Liver (tissue), 9 donors: ENCODE measurements around the gene ARRDC3. TPM values are rescaled to one million over a fixed set of nuclear protein-coding genes. Genes with fewer than 3 reads are reported as not detected.
A peak's percentile ranks its signal among the peaks of the same experiment; 100 is the strongest.

Experiments used
- DNase-seq: peaks from one replicate; pipeline ENCODE4 v3.0.0-alpha.2; 2017; ENCODE audit warnings: low spot score
- H3K27ac ChIP-seq, 2 donors: one replicate each; pipeline ENCODE4 v1.7.0; 2013; ENCODE audit warnings: inconsistent platforms in 2 of 2, low read length in 2 of 2, control low read depth in 1 of 2, low read depth in 1 of 2, mild to moderate bottlenecking in 1 of 2
- H3K27me3 ChIP-seq, 4 donors: one replicate each; pipeline versions ENCODE4 v1.6.1 to v1.7.0; 2013; ENCODE audit warnings: low read length in 3 of 4, inconsistent platforms in 1 of 4, mild to moderate bottlenecking in 1 of 4, moderate library complexity in 1 of 4; ENCODE audit not compliant: control insufficient read depth in 4 of 4, insufficient read depth in 4 of 4
- H3K36me3 ChIP-seq, 4 donors: one replicate each; pipeline versions ENCODE4 v1.6.1 to v1.7.0; 2013; ENCODE audit warnings: low read length in 3 of 4, mild to moderate bottlenecking in 3 of 4, low read depth in 1 of 4, moderate library complexity in 1 of 4; ENCODE audit not compliant: control insufficient read depth in 4 of 4, insufficient read depth in 3 of 4
- H3K4me1 ChIP-seq, 4 donors: one replicate each; pipeline versions ENCODE4 v1.6.1 to v1.7.0; 2013; ENCODE audit warnings: low read length in 3 of 4, mild to moderate bottlenecking in 3 of 4, moderate library complexity in 1 of 4; ENCODE audit not compliant: control insufficient read depth in 4 of 4, insufficient read depth in 4 of 4
- H3K4me3 ChIP-seq, 3 donors: one replicate each; pipeline versions ENCODE4 v1.6.1 to v1.7.0; 2013; ENCODE audit warnings: low read length in 3 of 3, control low read depth in 1 of 3, low read depth in 1 of 3, mild to moderate bottlenecking in 1 of 3
- H3K9ac ChIP-seq, 2 donors: one replicate each; pipeline ENCODE4 v1.7.0; 2013; ENCODE audit warnings: low read length in 2 of 2, mild to moderate bottlenecking in 2 of 2, moderate library complexity in 2 of 2, control low read depth in 1 of 2, low read depth in 1 of 2
- H3K9me3 ChIP-seq, 4 donors: one replicate each; pipeline versions ENCODE4 v1.6.1 to v1.7.0; 2013; ENCODE audit warnings: low read length in 3 of 4; ENCODE audit not compliant: control insufficient read depth in 4 of 4
- EGR1 ChIP-seq, 2 donors: IDR thresholded peaks; 2 replicates each; pipeline ENCODE4 v1.6.1; 2016 to 2018; ENCODE audit warnings: antibody characterized with exemption in 2 of 2, low read depth in 2 of 2
- FOXA1 ChIP-seq: IDR thresholded peaks from 2 replicates; pipeline ENCODE4 v1.6.1; 2016; ENCODE audit warnings: antibody characterized with exemption
- GABPA ChIP-seq, 2 donors: IDR thresholded peaks in 1 of 2; conservative IDR thresholded peaks in 1 of 2; 2 replicates each; pipeline ENCODE4 v1.6.1; 2016; ENCODE audit warnings: antibody characterized with exemption in 2 of 2, mild to moderate bottlenecking in 1 of 2, moderate library complexity in 1 of 2
- HNF4A ChIP-seq, 2 donors: conservative IDR thresholded peaks; 2 replicates each; pipeline ENCODE4 v1.6.1; 2016; ENCODE audit warnings: antibody characterized with exemption in 2 of 2, mild to moderate bottlenecking in 2 of 2
- HNF4G ChIP-seq: IDR thresholded peaks from 2 replicates; pipeline ENCODE4 v1.6.1; 2016; ENCODE audit warnings: antibody characterized with exemption
- JUND ChIP-seq, 2 donors: IDR thresholded peaks; 2 replicates each; pipeline ENCODE4 v1.6.1; 2016; ENCODE audit warnings: antibody characterized with exemption in 2 of 2
- NR2F2 ChIP-seq: IDR thresholded peaks from 2 replicates; pipeline ENCODE4 v1.6.1; 2016; ENCODE audit warnings: antibody characterized with exemption
- RXRA ChIP-seq, 2 donors: IDR thresholded peaks; 2 replicates each; pipeline ENCODE4 v1.6.1; 2017 to 2018; ENCODE audit warnings: antibody characterized with exemption in 2 of 2, mild to moderate bottlenecking in 1 of 2
- SP1 ChIP-seq: IDR thresholded peaks from 2 replicates; pipeline ENCODE4 v1.6.1; 2018; ENCODE audit warnings: antibody characterized with exemption, mild to moderate bottlenecking
- TAF1 ChIP-seq: conservative IDR thresholded peaks from 2 replicates; pipeline ENCODE4 v1.6.1; 2016; ENCODE audit warnings: antibody characterized with exemption, mild to moderate bottlenecking
- YY1 ChIP-seq: IDR thresholded peaks from 2 replicates; pipeline ENCODE4 v1.6.1; 2016; ENCODE audit warnings: antibody characterized with exemption, mild to moderate bottlenecking
- WGBS: extraction: QIAGEN DNeasy Blood & Tissue Kit; methylation state at CpG from one replicate; pipeline ENCODE4 v1.1.7; 2013; 5-methylcytosine and 5-hydroxymethylcytosine counted together
- polyA plus RNA-seq, 2 donors: library from polyadenylated mRNA; stranded (reverse) in 1 of 2; unstranded in 1 of 2; fragments of 200-250 nt in 1 of 2; fragments of >200 nt in 1 of 2; fragmentation: Nextera tagmentation in 1 of 2; extraction: Ambion mirVana in 1 of 2; gene quantifications; one replicate each; pipeline versions ENCODE4 v1.2.1 to v1.2.3, GENCODE V29; 2013 to 2015
- total RNA-seq, 2 donors: library from RNA; depleted of rRNA; stranded (reverse); fragments of >200 nt; gene quantifications; one replicate each; pipeline ENCODE4 v1.2.3, GENCODE V29; 2014
- TF ChIP-seq, protein P1 (sequence below): IDR thresholded peaks from 2 replicates; pipeline ENCODE4 v1.6.1; 2016; ENCODE audit warnings: antibody characterized with exemption
- TF ChIP-seq, protein P2 (sequence below): fragments of 150-350 bp; IDR thresholded peaks from 2 replicates; pipeline ENCODE4 v1.5.1; 2017; ENCODE audit warnings: improper control_type of control experiment, low read depth, low read length; ENCODE audit not compliant: missing input control
- TF ChIP-seq, protein P3 (sequence below): IDR thresholded peaks from 2 replicates; pipeline ENCODE4 v1.6.1; 2016; ENCODE audit warnings: antibody characterized with exemption, mild to moderate bottlenecking
- donor health status: healthy.
- donor health status: healthy.
- donor health status: healthy.
- donor health status: healthy.
- donor health status: healthy.

Gene ARRDC3
- total and polyA plus RNA-seq, 4 donors, result 8.8 to 70.4 (median 34.0) TPM

DNA sequence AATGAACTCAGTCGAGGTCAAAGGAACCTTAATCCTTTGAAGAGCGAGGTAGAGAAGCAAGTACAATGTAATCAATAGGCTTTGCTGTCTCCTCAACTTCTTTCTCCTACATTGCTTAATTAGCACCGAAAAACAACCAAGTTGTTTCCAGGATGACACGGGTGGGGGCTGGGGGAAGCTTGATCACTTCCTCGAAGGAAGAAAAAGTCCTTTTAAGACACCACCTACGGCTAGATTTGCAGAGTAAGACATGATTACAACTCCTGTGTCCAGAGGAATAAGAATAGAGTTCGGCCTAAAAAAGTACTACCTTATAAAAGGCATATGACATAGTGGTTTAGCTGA is 811 bp upstream of the ARRDC3 start:
- Histone ChIP-seq H3K4me1 (peaks cover 0 to 5% (median under 1%) of the 10 kb centered on the region in 4 donors), H3K9ac (peak overlapping the region; percentile 96 to 100), H3K4me3 (peak overlapping the region; percentile 72 to 82 (median 80)), H3K27me3 (no peaks in the 10 kb centered on the region), H3K36me3 (no peaks in the 10 kb centered on the region), H3K27ac (peak overlapping the region; percentile 99 to 100), H3K9me3 (no peaks in the 10 kb centered on the region)
- no peak for TF ChIP-seq HNF4G
- TF ChIP-seq YY1, result peak; percentile 48
- no peak for TF ChIP-seq TAF1
- peak in 1 of 2 donors; percentile 8 for TF ChIP-seq RXRA (IDR thresholded peaks at IDR 0.05)
- TF ChIP-seq FOXA1, result no peak
- no peak for TF ChIP-seq GABPA (IDR thresholded peaks at IDR 0.05 in 1 of 2, conservative IDR thresholded peaks at IDR 0.05 in 1 of 2)
- DNase-seq, result peak; percentile 51
- 1% methylated on average over 7 of the region's 7 CpGs for WGBS

DNA sequence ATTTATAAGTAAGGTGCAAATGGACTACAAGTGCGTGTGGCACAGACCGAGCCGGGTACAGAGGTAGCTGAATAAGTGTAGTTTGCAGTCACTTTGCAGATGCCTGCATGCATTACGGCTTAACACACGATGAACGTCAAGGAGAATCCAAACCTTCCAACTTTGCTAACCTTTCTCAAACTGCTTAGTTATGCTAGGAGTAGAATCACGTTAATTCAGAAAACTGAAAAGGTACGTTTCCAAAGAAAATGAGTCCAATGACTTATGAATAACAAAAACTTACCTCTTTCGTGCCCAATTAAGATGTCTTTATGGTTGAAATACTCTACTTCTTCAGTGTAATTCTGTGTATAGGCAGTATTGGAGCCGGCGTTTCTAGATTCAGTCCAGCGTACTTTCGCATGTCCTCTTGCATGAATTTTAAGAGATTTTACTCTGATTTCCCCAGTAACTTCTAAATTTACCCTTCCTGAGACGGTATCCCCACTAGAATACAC is 539 bp downstream of the ARRDC3 start:
- no peak for TF ChIP-seq FOXA1
- TF ChIP-seq, protein P1, sequence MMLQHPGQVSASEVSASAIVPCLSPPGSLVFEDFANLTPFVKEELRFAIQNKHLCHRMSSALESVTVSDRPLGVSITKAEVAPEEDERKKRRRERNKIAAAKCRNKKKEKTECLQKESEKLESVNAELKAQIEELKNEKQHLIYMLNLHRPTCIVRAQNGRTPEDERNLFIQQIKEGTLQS, result peak; percentile 12
- no peak for TF ChIP-seq SP1
- TF ChIP-seq JUND (IDR thresholded peaks at IDR 0.05), result no peak
- TF ChIP-seq GABPA (IDR thresholded peaks at IDR 0.05 in 1 of 2, conservative IDR thresholded peaks at IDR 0.05 in 1 of 2), result no peak
- TF ChIP-seq, protein P2, sequence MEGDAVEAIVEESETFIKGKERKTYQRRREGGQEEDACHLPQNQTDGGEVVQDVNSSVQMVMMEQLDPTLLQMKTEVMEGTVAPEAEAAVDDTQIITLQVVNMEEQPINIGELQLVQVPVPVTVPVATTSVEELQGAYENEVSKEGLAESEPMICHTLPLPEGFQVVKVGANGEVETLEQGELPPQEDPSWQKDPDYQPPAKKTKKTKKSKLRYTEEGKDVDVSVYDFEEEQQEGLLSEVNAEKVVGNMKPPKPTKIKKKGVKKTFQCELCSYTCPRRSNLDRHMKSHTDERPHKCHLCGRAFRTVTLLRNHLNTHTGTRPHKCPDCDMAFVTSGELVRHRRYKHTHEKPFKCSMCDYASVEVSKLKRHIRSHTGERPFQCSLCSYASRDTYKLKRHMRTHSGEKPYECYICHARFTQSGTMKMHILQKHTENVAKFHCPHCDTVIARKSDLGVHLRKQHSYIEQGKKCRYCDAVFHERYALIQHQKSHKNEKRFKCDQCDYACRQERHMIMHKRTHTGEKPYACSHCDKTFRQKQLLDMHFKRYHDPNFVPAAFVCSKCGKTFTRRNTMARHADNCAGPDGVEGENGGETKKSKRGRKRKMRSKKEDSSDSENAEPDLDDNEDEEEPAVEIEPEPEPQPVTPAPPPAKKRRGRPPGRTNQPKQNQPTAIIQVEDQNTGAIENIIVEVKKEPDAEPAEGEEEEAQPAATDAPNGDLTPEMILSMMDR, result no peak
- WGBS, result under 1% methylated on average over 14 of the region's 14 CpGs
- peak; percentile 54 for DNase-seq

DNA sequence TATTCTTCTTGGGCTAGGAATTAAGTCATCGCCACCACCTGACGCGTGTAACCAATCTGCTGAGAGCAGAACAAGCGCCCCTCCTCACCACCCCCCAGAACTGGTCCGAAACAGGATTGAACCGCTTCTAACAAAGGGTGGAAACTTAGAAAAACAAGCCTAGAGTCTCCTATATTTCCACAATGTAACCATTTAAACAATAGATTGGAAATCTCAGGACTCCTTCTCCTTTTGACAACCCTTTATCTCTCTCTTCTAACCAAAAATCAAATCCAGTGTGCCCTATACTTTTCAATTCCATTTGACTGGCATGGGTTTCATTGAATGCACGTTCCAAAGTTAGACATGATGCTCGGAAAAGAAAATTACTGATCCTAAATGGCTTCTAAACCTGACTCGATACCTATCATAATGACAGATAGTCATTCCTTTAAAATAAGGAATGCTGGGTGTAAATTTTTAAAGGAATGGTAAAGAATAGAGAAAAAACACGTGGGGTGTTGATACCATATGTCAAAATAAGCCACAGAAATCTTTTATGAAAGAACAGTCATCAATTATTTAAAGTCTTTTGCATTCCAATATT is 1.2 kb downstream of the ARRDC3 start:
- DNase-seq, result peak; percentile 67
- Histone ChIP-seq H3K4me3 (peak overlapping the region; percentile 72 to 97 (median 80)), H3K27me3 (no peaks in the 10 kb centered on the region), H3K4me1 (peaks cover 0 to 14% (median 5%) of the 10 kb centered on the region in 4 donors), H3K9ac (peak overlapping the region; percentile 100), H3K27ac (peak overlapping the region; percentile 99 to 100), H3K9me3 (no peaks in the 10 kb centered on the region), H3K36me3 (peaks cover 0 to 11% (median under 1%) of the 10 kb centered on the region in 4 donors)
- WGBS, result under 1% methylated on average over 10 of the region's 10 CpGs
- TF ChIP-seq NR2F2, result no peak
- no peak for TF ChIP-seq HNF4A (conservative IDR thresholded peaks at IDR 0.05)
- TF ChIP-seq GABPA (IDR thresholded peaks at IDR 0.05 in 1 of 2, conservative IDR thresholded peaks at IDR 0.05 in 1 of 2), result no peak
- TF ChIP-seq RXRA (IDR thresholded peaks at IDR 0.05), result peak in 1 of 2 donors; percentile 24
- TF ChIP-seq TAF1, result peak; percentile 15
- no peak for TF ChIP-seq EGR1 (IDR thresholded peaks at IDR 0.05; ENCODE audit: low read depth in 2 of 2)
- TF ChIP-seq, protein P1, result no peak
- TF ChIP-seq, protein P3, sequence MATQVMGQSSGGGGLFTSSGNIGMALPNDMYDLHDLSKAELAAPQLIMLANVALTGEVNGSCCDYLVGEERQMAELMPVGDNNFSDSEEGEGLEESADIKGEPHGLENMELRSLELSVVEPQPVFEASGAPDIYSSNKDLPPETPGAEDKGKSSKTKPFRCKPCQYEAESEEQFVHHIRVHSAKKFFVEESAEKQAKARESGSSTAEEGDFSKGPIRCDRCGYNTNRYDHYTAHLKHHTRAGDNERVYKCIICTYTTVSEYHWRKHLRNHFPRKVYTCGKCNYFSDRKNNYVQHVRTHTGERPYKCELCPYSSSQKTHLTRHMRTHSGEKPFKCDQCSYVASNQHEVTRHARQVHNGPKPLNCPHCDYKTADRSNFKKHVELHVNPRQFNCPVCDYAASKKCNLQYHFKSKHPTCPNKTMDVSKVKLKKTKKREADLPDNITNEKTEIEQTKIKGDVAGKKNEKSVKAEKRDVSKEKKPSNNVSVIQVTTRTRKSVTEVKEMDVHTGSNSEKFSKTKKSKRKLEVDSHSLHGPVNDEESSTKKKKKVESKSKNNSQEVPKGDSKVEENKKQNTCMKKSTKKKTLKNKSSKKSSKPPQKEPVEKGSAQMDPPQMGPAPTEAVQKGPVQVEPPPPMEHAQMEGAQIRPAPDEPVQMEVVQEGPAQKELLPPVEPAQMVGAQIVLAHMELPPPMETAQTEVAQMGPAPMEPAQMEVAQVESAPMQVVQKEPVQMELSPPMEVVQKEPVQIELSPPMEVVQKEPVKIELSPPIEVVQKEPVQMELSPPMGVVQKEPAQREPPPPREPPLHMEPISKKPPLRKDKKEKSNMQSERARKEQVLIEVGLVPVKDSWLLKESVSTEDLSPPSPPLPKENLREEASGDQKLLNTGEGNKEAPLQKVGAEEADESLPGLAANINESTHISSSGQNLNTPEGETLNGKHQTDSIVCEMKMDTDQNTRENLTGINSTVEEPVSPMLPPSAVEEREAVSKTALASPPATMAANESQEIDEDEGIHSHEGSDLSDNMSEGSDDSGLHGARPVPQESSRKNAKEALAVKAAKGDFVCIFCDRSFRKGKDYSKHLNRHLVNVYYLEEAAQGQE, result no peak

More for the DNA sequence above, 539 bp downstream of the ARRDC3 start:
- H3K9ac ChIP-seq, result peak overlapping the region; percentile 100
- no peaks in the 10 kb centered on the region for H3K9me3 ChIP-seq
- H3K27ac ChIP-seq, result peak overlapping the region; percentile 99 to 100
- peaks cover 0 to 4% (median 0%) of the 10 kb centered on the region in 4 donors for H3K36me3 ChIP-seq
- peak overlapping the region; percentile 72 to 97 (median 80) for H3K4me3 ChIP-seq
- H3K27me3 ChIP-seq, result no peaks in the 10 kb centered on the region
- H3K4me1 ChIP-seq, result peaks cover 0 to 13% (median 5%) of the 10 kb centered on the region in 4 donors
